GM15510 (cell line): ENCODE results near the gene S100A9.

Experiments
- POLR2A ChIP-seq: IDR thresholded peaks from 3 replicates; pipeline ENCODE4 v1.6.1; 2011; ENCODE audit warnings: borderline replicate concordance; ENCODE audit not compliant: insufficient read length; ENCODE audit errors: extremely low read depth

Gene S100A9

DNA sequence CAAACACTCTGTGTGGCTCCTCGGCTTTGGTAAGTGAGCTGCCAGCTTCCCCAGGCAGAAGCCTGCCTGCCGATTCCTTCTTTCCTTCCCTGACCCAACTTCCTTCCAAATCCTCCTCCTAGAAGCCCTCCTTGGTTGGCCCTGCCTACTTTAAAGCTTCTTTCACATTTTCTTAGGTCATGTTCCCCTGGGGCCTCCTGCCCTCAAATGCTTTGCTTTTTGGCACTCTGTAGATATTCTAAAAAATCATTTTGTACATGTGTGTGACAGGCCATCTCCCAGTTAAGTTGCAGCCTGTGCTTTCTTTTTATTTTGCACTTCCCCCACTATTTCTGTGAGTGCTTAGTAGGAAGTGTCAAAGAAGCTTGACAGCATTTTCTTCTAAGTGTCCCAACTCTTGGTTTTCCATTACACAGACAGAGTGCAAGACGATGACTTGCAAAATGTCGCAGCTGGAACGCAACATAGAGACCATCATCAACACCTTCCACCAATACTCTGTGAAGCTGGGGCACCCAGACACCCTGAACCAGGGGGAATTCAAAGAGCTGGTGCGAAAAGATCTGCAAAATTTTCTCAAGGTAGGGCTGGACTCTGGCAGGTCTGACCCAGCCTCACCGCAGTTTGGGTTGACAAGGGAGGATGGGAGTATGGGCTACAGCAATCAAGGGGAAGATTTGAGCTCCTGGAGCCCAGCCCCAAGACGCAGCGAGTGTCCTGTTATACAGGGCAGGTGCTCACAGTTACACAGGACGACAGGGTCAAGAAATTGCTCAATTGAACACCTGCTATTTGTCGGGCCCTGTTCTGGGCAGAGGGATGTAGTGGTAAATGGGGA, at the start of gene S100A9:
S100A9 (plus strand) TSS at position 2 of the 838 bp plus-strand sequence; CDS start at position 432, 430 bp downstream.
- TF ChIP-seq POLR2A: no peak

DNA sequence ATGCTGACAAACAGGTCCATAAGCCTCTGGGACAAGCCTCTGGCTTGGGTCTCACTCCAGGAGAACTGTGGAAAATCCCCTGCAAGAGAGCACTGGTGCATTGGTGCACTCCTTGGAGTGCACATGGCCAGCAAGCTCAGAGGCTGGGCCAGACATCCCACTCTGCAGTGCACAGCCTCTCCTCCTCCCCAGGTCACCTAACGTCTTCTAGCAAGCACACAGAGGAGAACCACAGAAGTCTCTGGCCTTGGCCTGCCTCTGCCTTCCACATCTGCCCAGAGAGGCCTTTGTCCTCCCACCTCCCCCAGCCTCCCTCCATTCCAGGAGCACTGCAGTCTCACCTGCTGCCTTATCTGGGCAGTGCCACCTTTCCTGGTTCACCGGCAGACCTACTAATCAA, 49.1 kb upstream of the S100A9 start:
- TF ChIP-seq POLR2A: no peak

DNA sequence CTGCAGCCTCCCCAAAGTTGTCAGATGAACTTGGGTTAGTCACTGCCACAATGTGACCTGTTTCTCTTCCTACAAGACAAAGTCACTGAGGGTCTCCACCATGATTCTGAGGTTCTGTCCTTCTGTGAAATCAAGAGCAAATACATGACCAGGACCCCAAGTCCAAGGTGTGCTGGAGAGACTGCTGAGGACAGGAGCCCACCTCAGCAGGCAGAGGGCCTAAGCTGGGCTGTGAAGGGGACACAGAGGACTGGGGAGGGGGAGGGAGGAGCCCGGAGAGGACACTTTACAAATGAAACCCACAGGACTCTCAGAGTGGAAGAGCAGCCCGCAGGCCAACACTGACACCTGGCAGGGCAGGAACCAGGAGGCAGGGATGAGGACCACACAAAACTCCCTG, 48.2 kb upstream of the S100A9 start:
- TF ChIP-seq POLR2A: no peak

DNA sequence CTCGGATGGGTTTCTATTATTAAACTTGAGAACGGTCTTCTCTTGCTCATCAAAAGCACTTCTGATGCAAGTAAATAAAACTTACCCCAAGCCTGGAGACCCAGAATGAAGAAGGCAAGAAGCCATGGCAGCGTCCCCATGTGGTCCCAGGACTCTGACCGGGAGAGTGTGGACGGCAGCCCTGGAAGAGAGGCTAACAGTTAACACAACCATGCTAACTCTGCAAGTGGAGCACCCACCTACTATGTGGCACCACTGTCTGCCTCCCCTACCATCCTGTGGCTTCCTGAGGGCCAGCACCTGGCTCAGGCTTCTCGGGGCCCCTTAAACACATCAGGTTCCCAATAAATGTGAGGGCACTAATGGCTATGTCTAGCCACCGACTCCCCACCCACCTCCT, 47.1 kb upstream of the S100A9 start:
- TF ChIP-seq POLR2A: no peak

DNA sequence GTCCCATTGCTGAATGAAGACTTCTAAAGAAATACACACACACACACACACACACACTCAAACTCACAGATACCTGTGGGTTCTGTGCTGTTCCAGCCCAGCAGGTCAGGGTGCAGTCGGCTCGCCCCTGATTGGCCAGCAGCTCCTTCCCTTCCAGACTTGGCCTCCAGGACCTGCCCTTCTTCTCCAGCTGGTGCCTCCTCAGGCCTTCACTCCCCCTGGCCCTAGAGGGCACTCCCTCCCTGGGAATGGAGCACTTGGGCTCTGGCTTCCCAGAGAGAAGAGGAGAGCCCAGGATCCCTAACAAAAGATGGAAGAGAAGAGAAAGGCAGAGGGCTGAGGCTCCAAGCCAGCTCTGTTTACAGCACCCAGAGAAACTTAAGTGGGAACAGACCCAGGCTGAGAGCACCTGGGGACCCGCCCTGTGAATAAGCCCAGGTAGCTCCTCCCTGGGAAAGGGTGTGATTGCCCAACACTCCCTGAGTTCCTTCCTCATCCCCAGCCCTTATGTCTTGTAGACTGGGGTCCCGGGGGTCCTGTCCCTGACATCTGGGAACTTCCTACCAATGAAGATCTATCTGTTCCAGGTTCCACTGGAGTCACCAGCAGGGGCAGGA, 45.0 kb upstream of the S100A9 start, which contains the start of gene PGLYRP3:
PGLYRP3 (minus strand) TSS at position 383 of the 617 bp plus-strand sequence. CDS start 2,287 bp downstream, outside the sequence.
- TF ChIP-seq POLR2A: no peak

DNA sequence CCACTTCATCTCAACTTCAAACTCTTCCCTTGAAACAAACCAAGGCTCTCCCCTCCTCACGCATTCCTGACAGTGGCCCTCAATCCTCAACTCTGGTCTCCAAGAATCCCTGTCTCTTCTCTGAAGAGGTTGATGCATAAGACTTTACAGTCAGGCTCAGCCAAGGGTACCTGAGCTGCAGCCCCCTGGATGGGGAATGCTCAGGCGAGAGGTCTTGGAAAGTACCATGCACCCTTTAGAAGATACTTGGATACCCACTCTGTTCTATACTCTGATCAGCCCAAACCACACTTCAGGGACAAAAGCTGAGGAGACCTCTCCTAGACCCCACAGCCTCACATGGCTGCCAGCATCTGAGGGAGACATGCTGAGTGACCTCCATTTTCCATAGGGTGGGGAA, 44.4 kb upstream of the S100A9 start:
- TF ChIP-seq POLR2A: no peak

DNA sequence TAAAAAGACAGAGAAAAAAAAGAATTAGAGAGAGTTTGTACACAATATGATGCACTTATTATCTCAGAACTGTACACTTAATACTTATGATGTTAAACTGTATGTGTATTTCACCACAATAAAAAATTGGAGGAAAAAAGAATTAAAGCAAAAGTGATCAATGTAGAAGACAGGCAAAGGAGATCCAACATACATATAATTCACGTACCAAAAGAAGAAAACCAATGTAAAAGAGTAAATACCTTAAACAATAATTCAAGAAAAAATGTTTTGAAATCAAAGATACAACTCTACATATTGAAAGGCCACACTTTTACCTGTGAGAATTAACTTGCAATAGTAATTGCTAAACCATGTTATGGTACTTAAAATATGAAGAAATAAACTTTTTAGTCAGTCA, 35.1 kb upstream of the S100A9 start:
- no peak for TF ChIP-seq POLR2A

DNA sequence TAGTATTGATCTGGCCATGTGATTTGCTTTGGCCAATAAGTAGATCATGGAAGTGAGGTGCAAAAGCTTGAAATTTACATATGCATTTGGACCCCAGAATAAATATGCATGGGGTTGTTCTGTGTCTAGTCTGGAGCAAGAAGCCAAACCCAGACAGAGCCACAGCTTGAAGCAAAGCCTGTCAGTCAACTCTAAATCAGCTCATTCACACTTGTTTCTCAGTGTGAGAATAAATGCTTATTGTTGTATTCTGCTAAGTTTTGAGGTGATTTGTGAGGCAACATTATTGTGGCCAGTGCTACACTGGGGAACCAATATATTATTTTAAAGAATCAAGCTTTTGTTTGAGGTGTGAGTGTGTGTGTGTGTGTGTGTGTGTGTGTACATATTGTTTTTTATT, 32.7 kb upstream of the S100A9 start:
- no peak for TF ChIP-seq POLR2A

DNA sequence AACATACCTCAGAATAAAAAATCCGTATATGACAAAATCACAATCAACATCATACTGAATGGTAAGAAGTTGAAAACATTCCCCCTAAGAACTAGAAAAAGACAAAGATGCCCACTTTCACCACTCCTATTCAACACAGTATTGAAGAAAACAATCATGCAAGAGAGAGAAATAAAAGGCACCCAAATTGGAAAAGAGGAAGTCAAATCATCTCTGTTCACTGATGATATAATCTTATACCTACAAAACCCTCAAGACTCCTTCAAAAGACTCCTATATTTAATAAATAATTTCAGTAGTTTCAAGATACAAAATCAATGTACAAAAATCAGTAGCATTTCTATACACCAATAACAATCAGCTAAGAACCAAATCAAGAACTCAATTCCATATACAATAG, 23.8 kb upstream of the S100A9 start:
- no peak for TF ChIP-seq POLR2A

DNA sequence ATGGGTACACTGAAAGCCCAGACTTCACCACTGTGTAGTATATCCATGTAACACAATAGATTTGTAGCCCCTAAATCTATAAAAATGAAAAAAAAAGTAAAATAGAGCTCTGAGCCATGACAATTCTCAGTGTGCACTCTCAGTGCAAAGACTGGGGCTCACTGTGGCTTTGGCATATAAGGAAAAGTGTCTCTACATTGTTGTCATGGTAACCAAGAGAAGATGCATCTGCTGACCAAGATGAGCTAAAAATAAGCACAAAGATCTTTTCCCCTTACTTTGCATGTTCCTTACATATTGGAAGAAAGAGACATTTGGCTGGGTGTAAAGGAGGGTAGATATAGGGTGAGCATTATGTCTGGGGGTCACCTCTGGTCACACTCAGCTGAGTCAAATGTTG, 21.0 kb upstream of the S100A9 start:
- no peak for TF ChIP-seq POLR2A

DNA sequence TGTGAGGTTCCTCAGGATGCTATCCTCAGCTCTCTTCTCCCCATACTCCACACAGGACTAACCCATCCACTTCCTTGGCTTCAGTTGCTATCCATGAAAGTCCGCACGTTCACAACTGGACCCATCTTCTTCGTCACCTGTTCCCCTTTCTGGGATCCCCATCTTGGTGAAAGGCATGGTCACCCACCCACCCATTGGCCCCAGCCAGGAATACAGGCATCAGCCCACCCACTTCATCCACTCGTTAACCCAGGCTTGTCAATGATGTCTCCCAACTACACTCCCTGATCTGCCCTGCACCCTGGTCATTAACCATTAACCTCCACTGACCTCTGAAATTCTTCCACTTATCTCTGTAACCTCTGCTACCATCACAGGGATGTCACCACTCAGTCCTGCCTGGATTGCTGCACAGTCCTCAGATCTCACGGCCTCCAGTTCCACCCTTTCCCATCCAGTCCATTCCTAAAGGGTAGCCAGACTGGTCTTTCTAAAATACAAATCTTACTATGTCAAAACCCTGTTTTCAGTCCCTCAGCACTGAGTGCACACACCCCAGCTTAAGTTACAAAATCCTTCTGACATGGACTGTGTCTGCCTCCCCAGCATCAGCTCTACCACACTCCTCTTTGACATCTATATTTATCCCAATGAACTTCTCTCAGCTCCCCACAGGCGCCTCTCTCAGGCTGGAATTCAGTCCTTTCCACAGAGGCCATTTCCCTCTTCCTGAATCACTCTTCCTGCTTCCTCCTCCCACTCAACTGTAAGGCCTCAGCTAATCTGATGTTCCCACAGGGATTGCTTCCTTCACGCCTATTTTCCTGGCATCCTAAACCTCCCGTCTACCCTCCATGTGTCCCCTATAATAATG, 19.4 kb upstream of the S100A9 start:
- TF ChIP-seq POLR2A: no peak

DNA sequence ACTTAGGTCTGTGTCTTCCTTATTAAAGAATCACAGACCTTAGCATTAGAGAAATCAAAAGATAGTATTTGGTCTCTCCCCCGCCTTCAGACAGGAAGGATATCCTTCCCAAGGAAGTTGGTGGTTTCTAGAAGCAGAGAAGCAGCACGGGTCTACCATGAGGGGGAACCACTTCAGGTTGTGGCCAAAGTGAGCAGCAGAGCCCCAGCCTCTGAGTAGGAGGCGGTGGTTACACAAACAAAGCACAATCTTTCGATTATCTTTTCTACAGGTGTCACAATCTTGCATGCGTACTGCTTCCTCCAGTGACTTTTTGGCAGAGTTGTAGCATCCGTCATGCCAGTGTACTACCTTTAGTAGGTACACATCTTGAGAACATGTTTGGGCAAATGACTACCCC, 17.9 kb upstream of the S100A9 start:
- no peak for TF ChIP-seq POLR2A

DNA sequence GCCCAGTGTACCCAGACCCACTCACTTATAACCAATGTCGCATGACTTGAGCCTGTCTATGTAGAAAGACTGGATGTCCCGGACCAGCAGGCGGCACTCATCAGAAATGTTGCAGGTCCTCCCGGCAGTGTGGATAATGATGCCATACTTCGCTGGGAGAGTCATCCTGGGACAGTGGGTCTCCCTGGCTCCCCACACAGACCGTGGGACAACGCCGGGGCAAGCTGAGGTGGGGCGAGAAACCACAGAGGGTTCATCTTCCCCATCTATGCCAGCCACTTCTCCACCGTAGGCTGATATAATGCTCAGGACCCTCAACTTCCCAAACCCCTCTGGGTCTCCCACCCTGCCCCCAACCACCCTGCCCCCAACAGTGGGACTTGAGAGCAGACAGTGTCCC, 17.3 kb upstream of the S100A9 start:
- TF ChIP-seq POLR2A: no peak

DNA sequence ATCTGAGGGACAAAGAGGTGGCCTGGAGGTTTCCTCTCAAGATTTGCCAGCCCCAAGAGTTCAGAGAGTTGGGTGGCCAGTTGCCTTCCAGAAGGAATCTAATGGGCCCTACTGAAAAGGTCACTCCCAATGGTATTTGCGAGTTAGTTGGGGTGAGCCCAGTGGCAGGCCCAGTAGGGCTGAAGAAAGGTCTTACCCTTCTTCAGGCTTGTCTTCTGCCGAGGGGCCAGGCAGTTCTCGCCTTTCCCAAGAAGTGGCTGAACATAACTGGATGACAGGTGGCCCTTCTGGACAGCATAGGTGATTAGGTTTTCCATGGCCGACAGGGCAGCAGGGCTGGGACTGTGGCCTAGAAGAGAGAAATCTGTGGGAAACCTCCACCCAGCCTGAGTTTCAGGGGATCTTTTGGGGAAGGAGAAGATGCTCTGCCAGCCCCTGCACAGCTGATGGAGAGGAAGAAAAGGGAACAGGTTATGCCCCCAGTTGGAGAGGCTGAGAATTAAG, 16.2 kb upstream of the S100A9 start:
- TF ChIP-seq POLR2A: no peak

DNA sequence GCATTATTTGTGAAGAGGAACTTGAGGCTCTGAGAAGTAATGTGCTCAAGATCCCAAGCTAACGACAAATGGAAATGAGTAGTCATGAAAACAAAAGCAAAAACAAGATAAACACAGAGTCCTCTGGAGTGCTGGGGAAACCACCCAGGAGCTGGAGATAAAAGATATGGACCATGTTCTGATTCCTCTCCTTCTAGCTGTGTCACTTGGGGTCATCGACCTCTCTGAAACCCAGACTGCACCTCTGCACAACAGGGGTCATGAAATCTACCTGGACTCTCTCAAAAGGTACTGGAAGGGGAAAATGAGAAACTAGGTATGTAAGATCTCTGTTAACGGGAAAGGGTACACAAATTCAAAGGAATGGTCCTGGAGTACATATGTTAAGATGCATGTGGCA, 15.5 kb upstream of the S100A9 start:
- TF ChIP-seq POLR2A: no peak
